CD8-positive, alpha-beta memory T cell (primary cell): Measurements from ENCODE around the gene COMTD1. TPM values are rescaled to one million over a fixed set of nuclear protein-coding genes. Genes with fewer than 3 reads are reported as not detected.

ENCODE experiments used
- CTCF ChIA-PET: fragments of 350-600 bp; sonication (Branson Sonifier 250); formaldehyde crosslinking; loops from one replicate; lab custom pipeline; 2021; ENCODE audit warnings: antibody characterized with exemption; lab: Charles Lee
- POLR2A ChIA-PET: fragments of 350-600 bp; sonication (Branson Sonifier 250); formaldehyde crosslinking; loops from one replicate; lab custom pipeline; 2021; ENCODE audit warnings: antibody characterized with exemption; lab: Charles Lee
- DNase-seq, 5 donors: peaks; one replicate each; pipeline versions ENCODE4 v3.0.0 to v3.0.0-alpha.2; 2020 to 2022; ENCODE audit warnings: mixed read lengths in 1 of 5
- H3K27ac ChIP-seq: one replicate; pipeline ENCODE4 v1.7.0; 2013; ENCODE audit warnings: low read depth, mild to moderate bottlenecking, low read length, moderate library complexity
- H3K27me3 ChIP-seq: 2 replicates; pipeline ENCODE4 v1.7.0; 2013; ENCODE audit warnings: low read length, mild to moderate bottlenecking; ENCODE audit not compliant: insufficient read depth, poor library complexity, severe bottlenecking
- H3K36me3 ChIP-seq: 2 replicates; pipeline ENCODE4 v1.7.0; 2013; ENCODE audit warnings: mild to moderate bottlenecking, low read length, moderate library complexity; ENCODE audit not compliant: insufficient read depth
- H3K4me1 ChIP-seq: 2 replicates; pipeline ENCODE4 v1.7.0; 2013; ENCODE audit warnings: mild to moderate bottlenecking, low read length, moderate library complexity; ENCODE audit not compliant: insufficient read depth
- H3K4me3 ChIP-seq: 2 replicates; pipeline ENCODE4 v1.7.0; 2013; ENCODE audit warnings: mild to moderate bottlenecking, low read length
- H3K9me3 ChIP-seq: 2 replicates; pipeline ENCODE4 v1.7.0; 2013; ENCODE audit warnings: mild to moderate bottlenecking, low read length
- H3K27ac Mint-ChIP-seq, 8 donors: one replicate each; pipeline ENCODE4 v1.8.0; 2020 to 2021; ENCODE audit warnings: mixed read lengths in 8 of 8, mild to moderate bottlenecking in 6 of 8, inconsistent platforms in 3 of 8, moderate library complexity in 3 of 8
- H3K27me3 Mint-ChIP-seq, 2 donors: one replicate each; pipeline ENCODE4 v1.8.0; 2020 to 2021; ENCODE audit warnings: mixed read lengths in 2 of 2, mild to moderate bottlenecking in 1 of 2, moderate library complexity in 1 of 2
- H3K36me3 Mint-ChIP-seq, 3 donors: one replicate each; pipeline ENCODE4 v1.8.0; 2020 to 2021; ENCODE audit warnings: mixed read lengths in 3 of 3, inconsistent platforms in 1 of 3, mild to moderate bottlenecking in 1 of 3
- H3K4me1 Mint-ChIP-seq, 3 donors: one replicate each; pipeline ENCODE4 v1.8.0; 2020 to 2021; ENCODE audit warnings: mixed read lengths in 3 of 3, inconsistent platforms in 1 of 3, mild to moderate bottlenecking in 1 of 3
- H3K4me3 Mint-ChIP-seq, 7 donors: one replicate each; pipeline ENCODE4 v1.8.0; 2020 to 2021; ENCODE audit warnings: mixed read lengths in 7 of 7, mild to moderate bottlenecking in 6 of 7, moderate library complexity in 4 of 7, inconsistent platforms in 2 of 7
- H3K9me3 Mint-ChIP-seq, 5 donors: one replicate each; pipeline ENCODE4 v1.8.0; 2020 to 2022; ENCODE audit warnings: mixed read lengths in 5 of 5, mild to moderate bottlenecking in 3 of 5, moderate library complexity in 2 of 5, inconsistent platforms in 1 of 5
- polyA plus RNA-seq: library from polyadenylated mRNA; unstranded; fragments of 300-500 nt; fragmentation: Illumina TruSeq; gene quantifications from one replicate; pipeline ENCODE4 v1.2.3, GENCODE V29; 2021
- total RNA-seq, 2 experiments: library from RNA; stranded (reverse); gene quantifications; one replicate each; pipeline ENCODE4 v1.2.3, GENCODE V29; 2021

The COMTD1 gene
- total and polyA plus RNA-seq, 3 experiments from 2014 or later = 23.2 to 47.9 (median 43.9) TPM

DNA sequence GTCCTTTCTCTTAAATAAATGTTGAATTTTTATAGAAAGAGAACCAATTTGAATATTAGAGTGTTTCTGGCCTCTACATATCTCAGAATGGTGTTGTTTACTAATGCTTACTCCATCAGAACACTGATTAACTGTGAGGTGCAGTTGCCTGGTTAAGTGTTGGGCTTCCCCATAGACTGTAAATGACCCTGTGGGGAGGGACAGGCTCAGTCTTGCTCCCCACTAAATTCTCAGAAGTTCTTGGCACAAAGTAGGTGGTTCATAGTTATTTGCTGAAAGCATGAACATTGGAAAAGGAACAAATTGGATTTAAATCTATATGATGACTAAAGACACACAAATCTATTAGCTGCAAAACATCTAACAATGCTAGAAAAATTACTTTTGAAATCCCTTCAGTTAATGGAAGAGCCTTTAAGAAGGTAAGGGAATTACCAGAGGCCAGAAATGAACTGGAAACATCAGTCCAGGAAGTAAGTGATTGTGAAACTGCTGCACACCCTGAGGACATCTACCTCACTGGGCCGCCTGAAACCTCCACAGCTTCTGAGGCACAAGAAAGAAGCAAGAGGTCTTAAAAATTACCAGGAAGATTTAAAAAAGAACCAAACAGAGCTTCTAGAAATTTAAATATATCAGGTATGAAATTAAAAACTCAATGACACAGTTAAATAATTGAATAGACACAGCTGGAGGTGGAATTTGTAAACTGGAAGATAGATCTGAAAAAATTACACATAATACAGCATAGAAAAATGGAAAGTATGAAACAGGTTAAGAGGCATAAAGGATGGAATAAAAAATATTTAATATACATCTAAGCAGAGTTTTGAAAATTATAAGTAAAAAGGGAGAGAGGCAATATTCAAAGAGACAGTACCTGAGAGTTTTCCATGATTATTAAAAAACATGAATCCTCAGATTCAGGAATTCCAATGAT is 17.8 kb upstream of the COMTD1 start:
- H3K36me3 Mint-ChIP-seq = peaks cover 3 to 26% (median 4%) of the 10 kb centered on the region in 3 donors
- Histone ChIP-seq H3K27me3 (no peaks in the 10 kb centered on the region), H3K4me3 (no peak overlapping the region), H3K36me3 (no peaks in the 10 kb centered on the region), H3K9me3 (peaks cover 3% of the 10 kb centered on the region), H3K27ac (no peak overlapping the region), H3K4me1 (no peaks in the 10 kb centered on the region)
- no peaks in the 10 kb centered on the region for H3K4me1 Mint-ChIP-seq
- peaks cover 0 to 8% of the 10 kb centered on the region in 2 donors for H3K27me3 Mint-ChIP-seq
- peaks cover 12 to 24% (median 22%) of the 10 kb centered on the region in 5 donors for H3K9me3 Mint-ChIP-seq
- ChIA-PET CTCF (no interaction called here), POLR2A (no interaction called here)
- H3K27ac Mint-ChIP-seq = no peak overlapping the region
- no peak for DNase-seq
- H3K4me3 Mint-ChIP-seq = no peak overlapping the region

DNA sequence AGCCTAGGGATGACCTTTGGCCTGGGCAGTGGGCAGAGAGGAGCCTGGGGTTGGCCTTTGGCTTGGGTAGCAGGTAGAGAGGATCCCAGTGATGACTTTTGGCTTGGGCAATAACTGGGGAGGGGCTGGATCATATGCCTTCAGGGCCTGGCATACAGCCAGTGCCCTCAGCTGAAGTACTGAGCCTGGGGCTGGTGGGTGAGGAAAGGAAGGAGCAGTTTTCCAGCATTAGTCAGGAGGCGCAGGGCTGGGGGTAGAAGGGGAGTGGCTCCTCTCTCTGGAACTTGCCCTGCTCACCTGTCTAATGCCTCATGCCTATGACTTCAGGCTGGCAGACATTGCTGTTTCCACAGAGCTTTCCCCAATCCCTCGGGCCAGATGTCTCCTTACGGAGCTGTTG is 15.2 kb upstream of the COMTD1 start:
- H3K36me3 Mint-ChIP-seq = peaks cover 3 to 26% (median 4%) of the 10 kb centered on the region in 3 donors
- H3K4me3 ChIP-seq = no peak overlapping the region
- no peak overlapping the region for H3K27ac ChIP-seq
- peaks cover 0 to 5% of the 10 kb centered on the region in 2 donors for H3K27me3 Mint-ChIP-seq
- H3K9me3 Mint-ChIP-seq = peaks cover 12 to 24% (median 22%) of the 10 kb centered on the region in 5 donors
- H3K27ac Mint-ChIP-seq = no peak overlapping the region
- no peaks in the 10 kb centered on the region for H3K4me1 ChIP-seq
- no peak for DNase-seq
- ChIA-PET POLR2A (no interaction called here), CTCF (no interaction called here)
- H3K36me3 ChIP-seq = no peaks in the 10 kb centered on the region
- no peaks in the 10 kb centered on the region for H3K27me3 ChIP-seq
- H3K4me3 Mint-ChIP-seq = no peak overlapping the region
- H3K4me1 Mint-ChIP-seq = no peaks in the 10 kb centered on the region
- H3K9me3 ChIP-seq = peaks cover 3% of the 10 kb centered on the region

DNA sequence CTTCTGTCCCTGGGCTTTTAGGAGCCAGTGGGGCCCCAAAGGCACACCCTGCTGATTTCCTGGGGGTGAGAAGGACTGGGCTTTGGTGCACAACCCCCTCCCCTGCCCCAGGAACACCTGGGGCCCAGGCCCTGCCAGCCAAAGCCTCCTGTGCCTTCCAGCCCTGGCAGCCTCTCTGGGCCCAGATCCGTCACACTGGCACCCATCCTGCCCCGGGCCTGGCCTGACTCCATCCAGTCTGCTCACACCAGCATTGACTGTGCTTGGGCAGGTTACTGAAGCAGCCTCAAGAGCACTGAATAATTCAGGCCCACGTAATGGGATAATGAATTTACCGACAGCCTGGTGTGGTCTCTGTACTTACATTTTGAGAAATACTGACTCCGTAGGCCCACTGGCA is 12.0 kb upstream of the COMTD1 start:
- ChIA-PET POLR2A (no interaction called here), CTCF (no interaction called here)
- Histone ChIP-seq H3K36me3 (no peaks in the 10 kb centered on the region), H3K27ac (no peak overlapping the region), H3K27me3 (no peaks in the 10 kb centered on the region), H3K9me3 (no peaks in the 10 kb centered on the region), H3K4me1 (no peaks in the 10 kb centered on the region), H3K4me3 (no peak overlapping the region)
- no peak overlapping the region for H3K4me3 Mint-ChIP-seq
- H3K4me1 Mint-ChIP-seq = no peaks in the 10 kb centered on the region
- H3K27me3 Mint-ChIP-seq = peaks cover 2 to 6% of the 10 kb centered on the region in 2 donors
- peaks cover 2 to 6% (median 3%) of the 10 kb centered on the region in 5 donors for H3K9me3 Mint-ChIP-seq
- H3K27ac Mint-ChIP-seq = no peak overlapping the region
- peaks cover 0 to 11% (median 0%) of the 10 kb centered on the region in 3 donors for H3K36me3 Mint-ChIP-seq
- no peak for DNase-seq

DNA sequence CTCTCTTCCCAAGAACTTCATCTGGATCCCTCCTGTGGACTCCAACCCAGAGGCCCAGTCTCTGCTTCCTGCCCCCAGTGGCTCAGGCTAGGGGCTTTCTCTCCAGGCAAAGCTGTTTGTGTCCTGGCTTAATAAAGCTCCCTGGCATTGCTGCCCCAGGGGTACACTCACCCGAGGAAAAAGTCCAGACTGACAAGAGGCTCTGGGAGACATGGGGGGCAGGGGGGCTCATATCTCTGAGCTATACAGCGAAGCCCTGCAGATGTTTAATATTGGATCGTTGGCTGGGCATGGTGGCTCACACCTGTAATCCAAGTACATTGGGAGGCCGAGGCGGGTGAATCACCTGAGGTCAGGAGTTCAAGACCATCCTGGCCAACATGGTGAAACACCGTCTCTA is 10.7 kb upstream of the COMTD1 start:
- POLR2A ChIA-PET = no interaction called here

DNA sequence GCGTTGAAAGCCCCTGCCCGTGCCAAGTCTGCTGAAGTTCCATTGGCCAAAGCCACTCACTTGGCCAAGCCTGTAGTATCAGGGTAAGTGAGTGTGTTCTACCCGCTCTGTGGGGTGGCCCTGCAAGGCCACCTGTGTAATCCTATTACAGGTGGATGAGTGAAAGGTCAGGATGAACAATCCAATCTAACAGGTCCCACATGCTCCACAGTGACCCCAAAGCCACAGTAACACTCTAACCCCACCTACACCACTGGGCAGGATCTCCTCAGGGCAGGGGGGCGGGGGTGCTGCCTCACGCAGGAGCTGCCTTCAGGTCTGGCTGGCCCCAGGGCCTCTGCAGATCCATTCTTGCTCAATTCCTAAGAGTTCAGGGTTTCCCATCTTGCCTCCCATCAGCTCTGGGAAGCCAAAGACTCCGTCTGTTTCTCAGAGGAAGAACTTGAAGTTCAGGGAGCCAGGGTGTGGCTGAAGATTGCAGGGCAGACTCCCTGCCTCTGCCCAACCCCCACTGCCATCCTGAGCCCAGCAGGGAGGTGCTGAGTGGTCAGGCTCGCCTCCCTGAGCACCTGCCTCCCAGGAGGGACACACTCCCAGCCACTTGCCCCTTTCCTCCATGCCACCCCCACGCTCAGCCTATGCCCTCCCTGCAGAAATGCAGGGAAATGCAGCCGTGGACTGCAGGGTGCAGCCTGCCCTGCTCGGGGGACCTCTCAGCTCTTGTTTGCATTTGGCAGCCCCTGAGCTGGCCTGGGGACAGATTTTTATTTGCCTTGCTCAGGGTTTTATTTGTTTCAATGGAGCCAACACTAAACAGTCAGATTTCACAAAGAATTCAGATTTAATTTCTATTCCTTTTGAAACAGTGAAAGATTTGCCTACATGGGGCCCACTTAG is 9.8 kb upstream of the COMTD1 start:
- no peak overlapping the region for H3K27ac ChIP-seq
- no peaks in the 10 kb centered on the region for H3K27me3 ChIP-seq
- H3K4me1 ChIP-seq = no peaks in the 10 kb centered on the region
- ChIA-PET POLR2A (no interaction called here), CTCF (no interaction called here)
- H3K9me3 Mint-ChIP-seq = no peaks in the 10 kb centered on the region
- no peaks in the 10 kb centered on the region for H3K4me1 Mint-ChIP-seq
- DNase-seq = no peak
- H3K36me3 Mint-ChIP-seq = no peaks in the 10 kb centered on the region
- no peak overlapping the region for H3K4me3 ChIP-seq
- no peaks in the 10 kb centered on the region for H3K9me3 ChIP-seq
- no peak overlapping the region for H3K4me3 Mint-ChIP-seq
- H3K27ac Mint-ChIP-seq = no peak overlapping the region
- peaks cover 2 to 6% of the 10 kb centered on the region in 2 donors for H3K27me3 Mint-ChIP-seq
- H3K36me3 ChIP-seq = no peaks in the 10 kb centered on the region

More for the DNA sequence above, 10.7 kb upstream of the COMTD1 start:
- no peak overlapping the region for H3K4me3 ChIP-seq
- no peaks in the 10 kb centered on the region for H3K27me3 ChIP-seq
- Mint-ChIP-seq H3K36me3 (peaks cover 0 to under 1% (median 0%) of the 10 kb centered on the region in 3 donors), H3K4me1 (no peaks in the 10 kb centered on the region), H3K27ac (no peak overlapping the region), H3K27me3 (peaks cover 2 to 6% of the 10 kb centered on the region in 2 donors), H3K4me3 (no peak overlapping the region), H3K9me3 (no peaks in the 10 kb centered on the region)
- no peak overlapping the region for H3K27ac ChIP-seq
- CTCF ChIA-PET = no interaction called here
- H3K9me3 ChIP-seq = no peaks in the 10 kb centered on the region
- no peaks in the 10 kb centered on the region for H3K4me1 ChIP-seq
- no peak for DNase-seq
- H3K36me3 ChIP-seq = no peaks in the 10 kb centered on the region

DNA sequence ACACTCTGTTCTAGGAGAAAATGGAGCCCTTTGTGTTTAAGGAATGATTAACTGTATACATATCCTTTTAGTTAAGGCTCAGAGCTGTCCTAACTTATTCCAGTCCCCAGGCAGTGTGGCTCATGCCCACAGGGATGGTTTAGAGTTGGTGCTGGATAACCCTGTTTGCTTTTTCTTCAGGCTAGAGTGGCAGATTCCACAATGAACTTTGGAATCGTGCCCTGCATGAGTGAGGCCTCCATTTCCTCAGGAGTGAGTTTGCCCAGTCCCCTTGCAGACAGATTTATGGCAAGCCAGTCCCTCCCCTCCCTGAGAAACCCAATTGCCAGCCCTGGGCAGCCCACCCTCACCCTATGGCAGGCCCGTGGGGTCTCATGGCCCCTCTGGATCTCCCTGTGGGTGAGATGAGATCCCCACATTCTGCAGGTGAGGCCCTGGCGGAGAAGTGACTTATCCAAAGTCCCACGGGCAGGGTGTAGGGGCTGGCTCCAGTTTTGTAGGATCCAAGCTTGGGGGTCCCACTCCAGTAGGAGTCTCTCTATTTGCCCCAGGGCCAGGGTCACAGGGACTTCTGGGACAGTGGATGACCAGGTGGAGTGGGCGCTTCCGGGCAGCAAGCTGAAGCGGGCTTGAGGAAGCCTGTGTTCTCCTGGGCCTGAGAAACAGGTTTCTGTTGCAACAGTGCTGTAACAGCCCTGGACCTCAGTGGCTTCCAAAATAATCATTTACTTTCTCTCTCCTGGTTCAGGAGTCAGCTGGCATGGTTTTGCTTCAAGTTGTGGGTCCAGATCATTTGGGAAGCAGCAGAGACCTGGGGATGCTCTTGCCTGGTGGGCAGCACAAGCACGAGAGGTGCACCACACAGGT is 9.0 kb upstream of the COMTD1 start:
- H3K27me3 ChIP-seq = no peaks in the 10 kb centered on the region
- H3K9me3 ChIP-seq = no peaks in the 10 kb centered on the region
- H3K4me3 ChIP-seq = no peak overlapping the region
- peaks cover 2 to 6% of the 10 kb centered on the region in 2 donors for H3K27me3 Mint-ChIP-seq
- H3K36me3 ChIP-seq = no peaks in the 10 kb centered on the region
- no peak for DNase-seq
- no peak overlapping the region for H3K27ac ChIP-seq
- no peaks in the 10 kb centered on the region for H3K9me3 Mint-ChIP-seq
- ChIA-PET CTCF (no interaction called here), POLR2A (no interaction called here)
- H3K4me1 Mint-ChIP-seq = no peaks in the 10 kb centered on the region
- peak overlapping the region in 1 of 7 donors; percentile 3 for H3K4me3 Mint-ChIP-seq
- H3K27ac Mint-ChIP-seq = no peak overlapping the region
- H3K4me1 ChIP-seq = no peaks in the 10 kb centered on the region
- H3K36me3 Mint-ChIP-seq = no peaks in the 10 kb centered on the region

DNA sequence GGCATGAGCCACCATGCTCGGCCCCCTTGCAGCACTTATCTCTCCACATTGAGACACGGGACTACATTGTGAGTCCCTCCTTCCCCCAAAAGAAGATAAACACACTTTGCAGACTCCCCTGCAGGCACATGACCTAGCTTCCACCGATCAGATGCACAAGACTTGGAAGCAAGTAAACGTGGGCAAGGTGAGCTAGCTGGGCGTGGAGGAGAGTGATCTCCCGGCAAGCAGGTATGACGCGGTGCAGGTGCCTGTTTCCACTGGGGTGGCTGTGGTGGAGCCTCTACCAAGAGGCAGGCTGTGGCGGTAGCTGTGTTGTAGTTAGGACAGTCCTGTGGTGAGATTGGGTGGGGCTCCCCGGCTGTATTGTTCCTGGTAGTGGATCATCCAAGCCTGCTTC is 7.7 kb upstream of the COMTD1 start:
- ChIA-PET CTCF (interaction anchor here (1.8 kb wide), 1 partner anchor 9 kb away, joined by 4 read pairs; no protein-coding TSS in a partner anchor), POLR2A (no interaction called here)
- no peak for DNase-seq
- no peaks in the 10 kb centered on the region for H3K9me3 Mint-ChIP-seq
- no peak overlapping the region for H3K27ac ChIP-seq
- H3K27me3 Mint-ChIP-seq = peaks cover 0 to 6% of the 10 kb centered on the region in 2 donors
- H3K4me3 ChIP-seq = no peak overlapping the region
- peak overlapping the region in 1 of 8 donors; percentile 52 for H3K27ac Mint-ChIP-seq
- H3K36me3 ChIP-seq = no peaks in the 10 kb centered on the region
- H3K9me3 ChIP-seq = no peaks in the 10 kb centered on the region
- no peaks in the 10 kb centered on the region for H3K27me3 ChIP-seq
- H3K4me1 Mint-ChIP-seq = no peaks in the 10 kb centered on the region
- no peaks in the 10 kb centered on the region for H3K4me1 ChIP-seq
- no peaks in the 10 kb centered on the region for H3K36me3 Mint-ChIP-seq
- no peak overlapping the region for H3K4me3 Mint-ChIP-seq
